Forelimb muscle (tissue), 1 donor: Measurements from ENCODE around the gene FBN1. TPM values are rescaled to one million over a fixed set of nuclear protein-coding genes. Genes with fewer than 3 reads are reported as not detected.

ENCODE experiments used
- DNase-seq: peaks from one replicate; pipeline ENCODE4 v3.0.0-alpha.2; 2013; ENCODE audit warnings: low read depth
- polyA plus RNA-seq: library from polyadenylated mRNA; unstranded; fragments of 120-200 nt; gene quantifications from one replicate; pipeline ENCODE4 v1.2.1, GENCODE V29; 2013; ENCODE audit not compliant: insufficient read length

The FBN1 gene
- polyA plus RNA-seq, 1 donor, result 168 TPM

GRCh38 chr15:48470096-48470495, 175.4 kb downstream of the FBN1 start:
- DNase-seq, result no peak

GRCh38 chr15:48469681-48470080, 175.8 kb downstream of the FBN1 start:
- DNase-seq, result no peak

DNA sequence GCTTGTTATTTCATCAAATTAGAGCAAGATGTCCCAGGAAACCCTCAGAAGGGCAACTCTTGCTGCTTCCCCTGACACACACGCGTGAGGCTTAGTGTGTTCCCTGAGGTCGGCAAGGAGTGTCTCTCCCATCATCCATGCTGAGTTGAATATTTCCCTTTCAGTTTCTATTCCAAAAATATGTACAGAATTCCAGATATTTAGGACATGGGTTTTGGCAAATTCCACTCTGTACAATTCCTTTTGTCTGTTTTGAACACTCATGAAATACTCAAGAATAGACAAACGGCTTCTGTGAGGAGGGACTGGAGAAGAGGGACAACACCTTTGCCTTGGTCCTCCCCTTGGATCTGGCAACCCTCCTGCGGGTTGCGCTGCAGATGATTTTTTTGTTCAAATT, 176.2 kb downstream of the FBN1 start:
- DNase-seq, result no peak

- DNase-seq, result no peak
Observed at GRCh38 chr15:48467801-48468200, 177.7 kb downstream of the FBN1 start.

DNA sequence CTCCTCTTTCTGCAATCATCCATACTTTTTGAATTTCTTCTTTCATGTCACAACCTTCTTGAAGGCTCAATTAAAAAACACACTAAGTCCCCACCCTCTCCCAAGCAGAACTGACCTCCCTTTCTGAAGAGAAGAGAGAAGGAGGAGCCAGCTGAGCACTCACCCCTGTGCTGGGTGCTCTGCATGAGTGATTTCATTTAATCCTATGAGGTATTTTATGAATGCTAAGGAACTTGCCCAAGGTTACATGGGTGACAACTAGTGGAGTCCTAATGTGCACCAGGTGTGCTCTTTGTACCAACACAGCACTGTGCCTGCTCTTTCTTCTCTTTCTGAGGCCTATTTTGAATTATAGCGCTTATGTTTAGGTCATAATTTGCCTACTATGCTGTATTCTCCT, 178.7 kb downstream of the FBN1 start:
- DNase-seq, result no peak

- no peak for DNase-seq
Observed at GRCh38 chr15:48466079-48466478, 179.4 kb downstream of the FBN1 start.

GRCh38 chr15:48465410-48465809, 180.1 kb downstream of the FBN1 start:
- no peak for DNase-seq

DNA sequence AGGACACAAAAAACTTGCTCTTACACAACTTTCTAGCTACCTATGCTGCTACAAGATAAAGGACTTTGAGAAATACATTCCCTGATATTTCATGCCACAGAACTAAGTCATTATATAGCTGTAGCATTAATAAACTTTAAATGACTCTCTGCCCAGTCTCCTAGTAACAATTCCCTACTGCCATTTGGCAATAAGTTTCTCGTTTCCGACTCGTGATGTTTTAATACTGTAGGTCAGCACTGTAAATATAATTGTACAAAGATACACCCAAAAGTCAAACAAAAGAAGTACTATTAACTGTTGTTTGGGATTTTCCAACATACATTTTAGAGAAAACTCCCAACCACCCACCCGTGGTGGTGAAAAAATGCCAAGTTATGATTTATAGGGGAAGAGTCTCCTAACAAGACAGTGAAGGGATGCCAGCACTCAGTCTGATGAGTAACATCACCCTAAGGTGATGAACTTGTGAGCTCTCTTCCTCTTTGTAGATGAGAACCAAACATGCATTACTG, 182.1 kb downstream of the FBN1 start:
- DNase-seq, result no peak

DNA sequence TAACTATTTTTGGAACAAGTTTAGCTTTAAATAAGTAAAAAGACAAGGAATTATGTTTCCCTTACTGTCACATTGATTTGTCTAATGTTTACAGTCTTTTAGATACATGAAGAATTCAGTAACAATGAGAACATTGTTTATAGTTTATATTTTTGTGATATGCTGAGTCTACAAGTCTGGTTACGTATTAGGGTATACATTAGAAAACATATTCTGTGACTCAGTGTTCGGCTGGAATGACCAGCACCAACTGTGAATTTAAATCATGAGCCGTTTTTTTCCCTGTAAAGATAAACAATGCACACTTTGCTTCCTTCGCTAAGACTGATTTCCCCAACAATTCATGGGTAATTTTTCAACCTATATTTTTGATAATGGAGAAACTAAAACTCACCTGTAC, 182.8 kb downstream of the FBN1 start:
- no peak for DNase-seq

DNA sequence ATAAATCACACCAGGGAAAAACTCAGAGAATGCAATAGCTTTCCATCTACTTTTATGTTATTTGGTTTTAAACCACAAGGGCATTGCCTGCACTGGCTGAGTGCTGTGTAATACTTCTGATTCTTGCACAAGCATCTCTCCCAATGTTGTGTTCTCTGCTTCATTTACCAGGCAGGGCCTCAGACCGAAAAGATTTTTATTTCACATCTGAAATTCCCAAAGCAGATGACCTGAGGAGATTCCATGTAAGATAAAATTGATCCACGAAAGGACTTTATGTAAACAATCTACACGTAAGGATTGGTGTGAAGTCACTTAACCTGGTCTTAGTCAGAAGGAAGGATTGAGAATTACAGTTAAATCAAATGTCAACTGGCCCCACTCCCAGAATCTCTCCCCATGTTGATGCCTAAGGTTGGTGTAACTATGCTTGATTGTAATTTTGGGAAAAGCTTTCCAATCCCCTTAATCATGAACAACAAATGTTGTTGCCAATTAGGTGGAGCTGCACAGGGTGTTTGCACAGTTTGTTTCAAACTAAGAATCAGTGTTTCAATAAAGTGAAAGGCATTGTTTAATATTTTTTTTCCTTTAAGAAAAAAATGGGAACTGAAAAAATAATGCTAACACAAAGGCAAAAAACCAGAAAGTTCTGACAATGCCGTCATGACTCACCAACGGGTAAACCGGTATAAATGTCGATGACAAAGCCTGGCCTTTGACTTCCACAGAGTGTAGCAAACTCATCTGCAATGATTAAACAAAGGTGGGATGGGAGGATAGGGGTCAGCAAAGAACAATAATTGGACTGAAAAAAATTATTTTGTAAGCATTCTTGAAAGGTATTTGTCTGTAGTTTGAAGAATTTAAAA, 185.7 kb downstream of the FBN1 start:
- no peak for DNase-seq

GRCh38 chr15:48458876-48459275, 186.6 kb downstream of the FBN1 start:
- no peak for DNase-seq

DNA sequence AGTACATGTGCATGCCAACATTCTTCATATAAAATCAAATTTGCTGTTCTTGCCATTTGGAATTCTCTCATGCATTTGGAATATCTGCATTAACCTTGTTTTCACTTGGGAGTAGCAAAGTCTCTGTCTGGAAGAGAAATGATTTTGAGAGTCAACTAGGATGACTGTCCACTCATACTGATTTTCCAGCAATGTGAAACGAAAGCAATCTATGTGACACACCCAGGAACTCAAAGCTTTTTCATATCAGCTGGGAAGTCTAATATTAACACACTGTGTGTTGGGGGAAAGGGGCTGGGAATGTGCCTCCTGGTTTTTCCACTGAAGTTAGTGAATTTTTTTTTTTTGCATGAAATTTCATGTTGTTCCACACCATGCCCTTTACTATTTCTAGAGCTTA, 189.4 kb downstream of the FBN1 start:
- DNase-seq, result no peak

GRCh38 chr15:48451736-48452135, 193.8 kb downstream of the FBN1 start:
- no peak for DNase-seq

DNA sequence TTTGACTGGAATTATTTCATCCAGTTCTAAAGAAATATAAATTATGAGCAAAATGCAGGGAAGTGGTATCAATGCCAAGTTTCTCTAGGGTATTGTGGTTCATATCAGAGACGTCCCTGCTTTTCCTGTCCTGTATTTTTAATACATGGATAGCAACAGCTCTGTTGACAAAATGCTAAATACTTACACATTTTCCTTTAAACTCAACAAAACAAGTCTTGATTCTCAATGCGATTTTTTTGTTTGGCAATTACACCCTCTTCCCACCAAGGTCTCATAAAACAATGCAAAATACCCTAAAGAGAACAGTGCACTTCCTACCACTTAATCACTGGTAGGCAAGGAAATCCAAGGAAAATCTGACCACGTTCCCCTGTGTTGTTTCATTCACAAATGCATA, 194.3 kb downstream of the FBN1 start:
- DNase-seq, result no peak

GRCh38 chr15:48449734-48450133, 195.8 kb downstream of the FBN1 start:
- no peak for DNase-seq

DNA sequence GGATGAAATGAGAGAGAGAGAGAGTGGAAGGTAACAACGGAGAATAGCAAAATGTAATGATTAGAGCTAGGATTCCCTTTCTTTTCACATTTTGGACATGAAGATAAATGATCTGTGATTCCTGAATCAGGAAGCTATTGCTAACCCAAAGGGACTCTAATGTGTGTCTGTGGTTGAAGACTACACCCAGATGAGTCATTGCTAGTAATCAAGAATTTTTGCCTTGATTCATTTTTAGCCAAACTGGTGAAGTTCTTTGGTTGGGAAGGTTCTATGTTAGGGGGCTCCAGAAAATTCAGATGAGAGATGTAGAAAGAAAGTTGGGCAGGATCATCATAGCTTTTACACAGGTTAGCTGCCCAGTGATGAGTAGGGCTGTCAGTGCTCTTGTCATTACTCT, 197.9 kb downstream of the FBN1 start:
- no peak for DNase-seq

- no peak for DNase-seq
Observed at GRCh38 chr15:48447058-48447457, 198.5 kb downstream of the FBN1 start.

GRCh38 chr15:48442011-48442410, 203.5 kb downstream of the FBN1 start:
- no peak for DNase-seq

- peak; percentile 19 for DNase-seq
Observed at GRCh38 chr15:48440084-48440483, 205.4 kb downstream of the FBN1 start.

- no peak for DNase-seq
Observed at GRCh38 chr15:48437178-48437577, 208.3 kb downstream of the FBN1 start.

DNA sequence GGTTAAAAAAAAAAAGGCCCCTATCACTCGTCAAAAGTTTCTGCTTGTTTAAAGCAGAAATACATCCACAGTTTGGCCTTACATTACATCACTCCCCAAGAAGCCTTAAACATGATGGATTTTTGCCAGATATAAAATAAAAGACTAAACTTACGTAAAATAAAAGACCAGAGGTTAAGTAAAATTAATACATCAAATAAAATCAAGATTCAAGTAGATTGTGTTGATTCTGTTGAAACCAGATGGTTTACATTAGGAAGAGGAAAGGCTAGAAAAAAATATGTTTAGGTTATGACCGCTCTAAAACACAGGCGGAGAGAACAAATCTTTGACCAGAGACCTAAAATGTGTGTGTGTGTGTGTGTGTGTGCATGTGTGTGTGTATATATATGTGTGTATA, 210.2 kb downstream of the FBN1 start:
- no peak for DNase-seq

GRCh38 chr15:48433226-48433886, 212.2 kb downstream of the FBN1 start:
- DNase-seq, result no peak

DNA sequence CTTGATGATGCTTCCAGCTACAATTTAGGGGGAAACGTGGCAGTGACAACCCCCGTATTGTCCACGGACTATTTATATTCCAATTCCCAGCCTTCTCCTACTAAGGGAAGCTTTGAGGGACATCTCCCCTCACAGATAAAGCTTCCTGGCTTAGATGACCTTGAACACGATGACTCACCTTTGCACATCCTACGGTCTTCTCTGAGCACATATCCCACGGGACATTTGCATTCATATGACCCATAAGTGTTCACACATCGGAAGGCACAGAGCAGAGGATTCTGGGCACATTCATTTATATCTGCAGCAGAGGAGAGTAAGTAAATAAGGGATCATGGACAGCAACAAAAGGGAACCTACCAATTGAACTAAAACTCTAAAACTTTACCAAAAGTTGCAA, 212.8 kb downstream of the FBN1 start:
- DNase-seq, result no peak
